Lung (tissue), 12 donors: ENCODE results near the gene ADORA2B. TPM values are rescaled to one million over a fixed set of nuclear protein-coding genes. Genes with fewer than 3 reads are reported as not detected.

Source experiments
- ATAC-seq: fragments of 200-7000 bp; cut with Tn5 transposase; one replicate; pipeline ENCODE4 v1.9.1; 2020; ENCODE audit warnings: moderate number of reproducible peaks; ENCODE audit not compliant: insufficient read depth, low FRiP score
- DNase-seq, 3 donors: peaks; one replicate each; pipeline ENCODE4 v3.0.0-alpha.2; 2013 to 2017
- H3K27ac ChIP-seq, 2 donors: one replicate each; pipeline ENCODE4 v1.5.1; 2013; ENCODE audit warnings: mild to moderate bottlenecking in 2 of 2, moderate library complexity in 2 of 2, control low read depth in 1 of 2, inconsistent platforms in 1 of 2, low read depth in 1 of 2, low read length in 1 of 2
- H3K27me3 ChIP-seq, 3 donors: one replicate each; pipeline ENCODE4 v1.5.1; 2013; ENCODE audit warnings: low read length in 2 of 3; ENCODE audit not compliant: control insufficient read depth in 3 of 3, insufficient read depth in 3 of 3
- H3K36me3 ChIP-seq, 4 donors: one replicate each; pipeline ENCODE4 v1.5.1; 2013; ENCODE audit warnings: low read length in 4 of 4, mild to moderate bottlenecking in 1 of 4, moderate library complexity in 1 of 4; ENCODE audit not compliant: control insufficient read depth in 4 of 4, insufficient read depth in 4 of 4
- H3K4me1 ChIP-seq, 5 donors: one replicate each; pipeline ENCODE4 v1.5.1; 2013; ENCODE audit warnings: low read length in 5 of 5, mild to moderate bottlenecking in 2 of 5, moderate library complexity in 1 of 5; ENCODE audit not compliant: control insufficient read depth in 5 of 5, insufficient read depth in 5 of 5
- H3K4me3 ChIP-seq: one replicate; pipeline ENCODE4 v1.5.1; 2013; ENCODE audit warnings: mild to moderate bottlenecking, control low read depth, moderate library complexity
- H3K9ac ChIP-seq, 2 donors: one replicate each; pipeline ENCODE4 v1.5.1; 2013; ENCODE audit warnings: low read length in 2 of 2, control low read depth in 1 of 2; ENCODE audit not compliant: insufficient read depth in 1 of 2
- H3K9me3 ChIP-seq, 4 donors: one replicate each; pipeline ENCODE4 v1.5.1; 2013; ENCODE audit warnings: low read length in 3 of 4, mild to moderate bottlenecking in 1 of 4, moderate library complexity in 1 of 4; ENCODE audit not compliant: control insufficient read depth in 4 of 4, insufficient read depth in 3 of 4
- WGBS, 2 donors: extraction: QIAGEN DNeasy Blood & Tissue Kit; methylation state at CpG; one replicate each; pipeline ENCODE4 v1.1.7; 2013; 5-methylcytosine and 5-hydroxymethylcytosine counted together
- polyA plus RNA-seq, 2 donors: library from polyadenylated mRNA; stranded (reverse); fragments of 200-250 nt; gene quantifications; one replicate each; pipeline ENCODE4 v1.2.1, GENCODE V29; 2013
- total RNA-seq, 2 donors: library from RNA; depleted of rRNA in 1 of 2; stranded (reverse); fragments of >200 nt in 1 of 2; gene quantifications; one replicate each; pipeline ENCODE4 v1.2.1, GENCODE V29; 2014 to 2021
- TF ChIP-seq, protein P1 (sequence below): IDR thresholded peaks from 2 replicates; pipeline ENCODE4 v1.5.1; 2012; ENCODE audit warnings: mild to moderate bottlenecking; ENCODE audit errors: control extremely low read depth, extremely low read depth
- donor health status: control.
- donor health status: control.
- donor health status: Bipolar disorder and iron deficiency.
- donor health status: healthy.
- donor health status: DM: yes; HTN: yes; CAD: no.

ADORA2B gene
- total and polyA plus RNA-seq, 4 donors = 4.2 to 9.3 (median 5.3) TPM

DNA sequence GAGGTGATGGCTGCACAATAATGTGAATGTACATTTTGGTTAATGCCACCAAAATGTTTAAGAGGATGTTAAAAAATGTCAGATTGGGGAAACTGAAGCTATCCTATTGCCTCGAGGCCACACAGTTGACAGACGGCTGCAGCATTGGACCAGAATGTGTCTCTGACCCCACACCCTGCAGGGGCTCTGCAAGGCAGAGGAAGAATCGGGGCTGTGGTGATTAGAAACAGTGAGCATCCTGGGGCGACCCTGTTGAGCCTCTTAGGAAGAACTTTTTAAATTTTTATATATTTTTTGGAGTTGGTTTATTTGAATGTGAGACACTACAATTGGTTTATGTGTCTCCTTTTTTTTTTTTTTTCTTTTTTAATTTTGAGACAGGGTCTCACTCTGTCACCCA lies 15.0 kb upstream of the ADORA2B start:
- Histone ChIP-seq H3K9ac (no peak overlapping the region), H3K4me1 (peaks cover 0 to 3% (median 0%) of the 10 kb centered on the region in 5 donors), H3K9me3 (no peaks in the 10 kb centered on the region), H3K36me3 (no peaks in the 10 kb centered on the region), H3K27me3 (no peaks in the 10 kb centered on the region), H3K27ac (no peak overlapping the region), H3K4me3 (no peak overlapping the region)
- no peak for ATAC-seq
- 72 to 73% methylated on average over 4 of the region's 4 CpGs for WGBS, 2 donors
- TF ChIP-seq, protein P1, sequence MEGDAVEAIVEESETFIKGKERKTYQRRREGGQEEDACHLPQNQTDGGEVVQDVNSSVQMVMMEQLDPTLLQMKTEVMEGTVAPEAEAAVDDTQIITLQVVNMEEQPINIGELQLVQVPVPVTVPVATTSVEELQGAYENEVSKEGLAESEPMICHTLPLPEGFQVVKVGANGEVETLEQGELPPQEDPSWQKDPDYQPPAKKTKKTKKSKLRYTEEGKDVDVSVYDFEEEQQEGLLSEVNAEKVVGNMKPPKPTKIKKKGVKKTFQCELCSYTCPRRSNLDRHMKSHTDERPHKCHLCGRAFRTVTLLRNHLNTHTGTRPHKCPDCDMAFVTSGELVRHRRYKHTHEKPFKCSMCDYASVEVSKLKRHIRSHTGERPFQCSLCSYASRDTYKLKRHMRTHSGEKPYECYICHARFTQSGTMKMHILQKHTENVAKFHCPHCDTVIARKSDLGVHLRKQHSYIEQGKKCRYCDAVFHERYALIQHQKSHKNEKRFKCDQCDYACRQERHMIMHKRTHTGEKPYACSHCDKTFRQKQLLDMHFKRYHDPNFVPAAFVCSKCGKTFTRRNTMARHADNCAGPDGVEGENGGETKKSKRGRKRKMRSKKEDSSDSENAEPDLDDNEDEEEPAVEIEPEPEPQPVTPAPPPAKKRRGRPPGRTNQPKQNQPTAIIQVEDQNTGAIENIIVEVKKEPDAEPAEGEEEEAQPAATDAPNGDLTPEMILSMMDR = no peak
- no peak for DNase-seq

DNA sequence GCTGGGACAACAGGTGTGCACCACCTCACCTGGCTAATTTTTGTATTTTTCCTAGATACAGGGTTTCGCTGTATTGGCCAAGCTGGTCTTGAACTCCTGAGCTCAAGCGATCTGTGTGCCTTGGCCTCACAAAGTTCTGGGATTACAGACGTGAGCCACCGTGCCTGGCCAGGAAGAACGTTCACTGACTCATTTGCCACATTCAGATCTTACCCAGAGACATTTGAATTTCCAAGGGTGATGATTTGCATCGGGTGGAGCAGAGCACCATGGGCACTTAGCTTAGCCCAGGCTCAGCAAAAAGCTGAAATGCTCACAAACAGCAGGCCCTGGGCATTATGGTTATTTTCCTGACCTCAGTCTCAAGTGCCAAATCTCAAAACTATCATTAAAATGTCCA lies 14.5 kb upstream of the ADORA2B start:
- H3K4me1 ChIP-seq = peaks cover 0 to 3% (median 0%) of the 10 kb centered on the region in 5 donors
- H3K9me3 ChIP-seq = no peaks in the 10 kb centered on the region
- H3K27me3 ChIP-seq = no peaks in the 10 kb centered on the region
- TF ChIP-seq, protein P1 = no peak
- no peak overlapping the region for H3K27ac ChIP-seq
- DNase-seq (no peak), ATAC-seq (no peak)
- H3K9ac ChIP-seq = no peak overlapping the region
- H3K36me3 ChIP-seq = no peaks in the 10 kb centered on the region
- 78 to 87% methylated on average over 6 of the region's 6 CpGs for WGBS, 2 donors
- H3K4me3 ChIP-seq = no peak overlapping the region

DNA sequence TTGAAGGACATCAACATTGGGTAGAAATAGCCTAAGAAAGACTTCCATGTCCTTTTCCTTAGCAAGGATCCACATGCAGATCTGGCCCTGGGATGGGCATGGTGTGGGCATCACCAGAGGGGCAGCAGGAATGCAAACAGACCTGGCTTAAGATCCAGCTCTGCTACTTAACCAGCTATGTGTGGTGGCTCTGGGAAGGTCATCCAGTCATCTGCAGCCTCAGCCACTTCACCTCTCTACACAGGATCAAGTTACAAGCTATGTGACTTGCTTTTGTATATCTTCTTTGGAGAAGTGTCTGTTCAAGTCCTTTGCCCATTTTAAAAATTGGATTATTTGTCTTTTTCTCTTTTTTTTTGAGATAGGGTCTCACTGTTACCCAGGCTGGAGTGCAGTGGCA lies 13.5 kb upstream of the ADORA2B start:
- H3K27me3 ChIP-seq = no peaks in the 10 kb centered on the region
- no peak overlapping the region for H3K4me3 ChIP-seq
- peaks cover 0 to 3% (median 0%) of the 10 kb centered on the region in 5 donors for H3K4me1 ChIP-seq
- TF ChIP-seq, protein P1 = no peak
- H3K36me3 ChIP-seq = no peaks in the 10 kb centered on the region
- no peaks in the 10 kb centered on the region for H3K9me3 ChIP-seq
- H3K27ac ChIP-seq = no peak overlapping the region
- DNase-seq (no peak), ATAC-seq (no peak)
- H3K9ac ChIP-seq = no peak overlapping the region

DNA sequence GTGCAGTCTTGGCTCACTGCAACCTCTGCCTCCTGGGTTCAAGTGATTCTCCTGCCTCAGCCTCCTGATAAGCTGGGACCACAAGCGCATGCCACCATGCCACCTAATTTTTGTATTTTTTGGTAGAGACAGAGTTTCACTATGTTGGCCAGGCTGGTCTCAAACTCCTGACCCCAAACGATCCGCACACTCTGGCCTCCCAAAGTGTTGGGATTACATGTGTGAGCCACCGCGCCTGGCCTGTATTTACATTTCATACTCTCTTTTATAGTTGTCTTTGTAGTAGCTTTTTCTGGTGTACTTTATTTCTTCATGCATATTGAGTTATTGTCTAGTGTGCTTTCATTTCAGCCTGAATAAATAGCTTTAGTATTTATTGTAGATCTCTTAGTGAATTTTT lies 10.1 kb upstream of the ADORA2B start:
- Histone ChIP-seq H3K4me3 (no peak overlapping the region), H3K9me3 (no peaks in the 10 kb centered on the region), H3K27me3 (no peaks in the 10 kb centered on the region), H3K27ac (no peak overlapping the region), H3K9ac (no peak overlapping the region), H3K4me1 (no peaks in the 10 kb centered on the region), H3K36me3 (no peaks in the 10 kb centered on the region)
- ATAC-seq (no peak), DNase-seq (no peak)
- 90 to 94% methylated on average over 5 of the region's 5 CpGs for WGBS, 2 donors
- TF ChIP-seq, protein P1 = no peak
